ENCODE data around the gene TBC1D32.
"Not testable (repeated sequence)": the region's sequence is repeated elsewhere in the genome, so short reads cannot be mapped to it uniquely, and the experiment has no call there.

Gene TBC1D32

GRCh38 chr6:121142093-121142492, 192.2 kb downstream of the TBC1D32 start:
- DNase-seq (ENCODE audit: extremely low read depth in 1 of 2, low read depth in 1 of 2), result no peak

GRCh38 chr6:121135425-121135824, 198.9 kb downstream of the TBC1D32 start:
- DNase-seq (ENCODE audit: extremely low read depth in 1 of 2, low read depth in 1 of 2), result no peak

- DNase-seq (ENCODE audit: extremely low read depth in 1 of 2, low read depth in 1 of 2), result no peak
Observed at GRCh38 chr6:121134922-121135321, 199.4 kb downstream of the TBC1D32 start.

GRCh38 chr6:121124600-121124999, 209.7 kb downstream of the TBC1D32 start:
- no peak for DNase-seq (ENCODE audit: extremely low read depth in 1 of 2, low read depth in 1 of 2)

- DNase-seq (ENCODE audit: extremely low read depth in 1 of 2, low read depth in 1 of 2), result no peak
Observed at GRCh38 chr6:121112356-121112755, 221.9 kb downstream of the TBC1D32 start.

- DNase-seq (ENCODE audit: extremely low read depth in 1 of 2, low read depth in 1 of 2), result no peak
Observed at GRCh38 chr6:121110733-121111132, 223.5 kb downstream of the TBC1D32 start.

GRCh38 chr6:121106962-121107361, 227.3 kb downstream of the TBC1D32 start:
- no peak for DNase-seq (ENCODE audit: extremely low read depth in 1 of 2, low read depth in 1 of 2)

- DNase-seq (ENCODE audit: extremely low read depth in 1 of 2, low read depth in 1 of 2), result no peak
Observed at GRCh38 chr6:121105461-121105860, 228.8 kb downstream of the TBC1D32 start.

- DNase-seq (ENCODE audit: extremely low read depth in 1 of 2, low read depth in 1 of 2), result no peak
Observed at GRCh38 chr6:121093928-121094327, 240.4 kb downstream of the TBC1D32 start.

GRCh38 chr6:121090492-121090891, 243.8 kb downstream of the TBC1D32 start:
- DNase-seq (ENCODE audit: extremely low read depth in 1 of 2, low read depth in 1 of 2), result no peak

GRCh38 chr6:121086876-121087275, 247.4 kb downstream of the TBC1D32 start:
- DNase-seq (ENCODE audit: extremely low read depth in 1 of 2, low read depth in 1 of 2), result no peak

GRCh38 chr6:121076119-121076518, 258.2 kb downstream of the TBC1D32 start:
- no peak for DNase-seq (ENCODE audit: extremely low read depth in 1 of 2, low read depth in 1 of 2)

GRCh38 chr6:121068749-121069148, 265.5 kb downstream of the TBC1D32 start:
- DNase-seq (ENCODE audit: extremely low read depth in 1 of 2, low read depth in 1 of 2), result not testable (repeated sequence)

GRCh38 chr6:121067381-121067780, 266.9 kb downstream of the TBC1D32 start:
- no peak for DNase-seq (ENCODE audit: extremely low read depth in 1 of 2, low read depth in 1 of 2)

- no peak for DNase-seq (ENCODE audit: extremely low read depth in 1 of 2, low read depth in 1 of 2)
Observed at GRCh38 chr6:121064345-121064744, 269.9 kb downstream of the TBC1D32 start.

- DNase-seq (ENCODE audit: extremely low read depth in 1 of 2, low read depth in 1 of 2), result no peak
Observed at GRCh38 chr6:121055572-121056163, 278.6 kb downstream of the TBC1D32 start.

- DNase-seq (ENCODE audit: extremely low read depth in 1 of 2, low read depth in 1 of 2), result not testable (repeated sequence)
Observed at GRCh38 chr6:121048593-121048992, 285.7 kb downstream of the TBC1D32 start.

- not testable (repeated sequence) for DNase-seq (ENCODE audit: extremely low read depth in 1 of 2, low read depth in 1 of 2)
Observed at GRCh38 chr6:121044905-121045304, 289.4 kb downstream of the TBC1D32 start.

GRCh38 chr6:121043706-121044105, 290.6 kb downstream of the TBC1D32 start:
- not testable (repeated sequence) for DNase-seq (ENCODE audit: extremely low read depth in 1 of 2, low read depth in 1 of 2)

GRCh38 chr6:121043211-121043610, 291.1 kb downstream of the TBC1D32 start:
- not testable (repeated sequence) for DNase-seq (ENCODE audit: extremely low read depth in 1 of 2, low read depth in 1 of 2)

- no peak for DNase-seq (ENCODE audit: extremely low read depth in 1 of 2, low read depth in 1 of 2)
Observed at GRCh38 chr6:121042766-121043165, 291.5 kb downstream of the TBC1D32 start.

- DNase-seq (ENCODE audit: extremely low read depth in 1 of 2, low read depth in 1 of 2), result no peak
Observed at GRCh38 chr6:121040831-121041230, 293.4 kb downstream of the TBC1D32 start.

GRCh38 chr6:121033091-121033490, 301.2 kb downstream of the TBC1D32 start:
- no peak for DNase-seq (ENCODE audit: extremely low read depth in 1 of 2, low read depth in 1 of 2)
